NCI-H1930 (cell line): ENCODE data around the gene SPACA6.

Experiments used
- DNase-seq, 2 experiments: peaks; one replicate each; lab custom pipeline; 2025; lab: John Stamatoyannopoulos, UW

SPACA6 gene

GRCh38 chr19:51689751-51690453, 3.2 kb upstream of the SPACA6 start:
- no peak for DNase-seq

- no peak for DNase-seq
Observed at GRCh38 chr19:51690454-51691073, 2.6 kb upstream of the SPACA6 start.

- no peak for DNase-seq
Observed at GRCh38 chr19:51691074-51691583, 2.0 kb upstream of the SPACA6 start.

GRCh38 chr19:51691584-51692428, 1.3 kb upstream of the SPACA6 start:
- DNase-seq, result no peak

GRCh38 chr19:51692468-51692867, 662 bp upstream of the SPACA6 start:
- DNase-seq, result no peak

GRCh38 chr19:51693819-51694218, 689 bp downstream of the SPACA6 start:
- no peak for DNase-seq

GRCh38 chr19:51694318-51695085, 1.4 kb downstream of the SPACA6 start:
- DNase-seq, result no peak

GRCh38 chr19:51695088-51695487, 2.0 kb downstream of the SPACA6 start:
- no peak for DNase-seq

- DNase-seq, result no peak
Observed at GRCh38 chr19:51695702-51696315, 2.7 kb downstream of the SPACA6 start.

GRCh38 chr19:51696606-51697005, 3.5 kb downstream of the SPACA6 start:
- no peak for DNase-seq

- no peak for DNase-seq
Observed at GRCh38 chr19:51697169-51697776, 4.1 kb downstream of the SPACA6 start.

- DNase-seq, result no peak
Observed at GRCh38 chr19:51698296-51698695, 5.2 kb downstream of the SPACA6 start.

- no peak for DNase-seq
Observed at GRCh38 chr19:51699170-51699569, 6.0 kb downstream of the SPACA6 start.

GRCh38 chr19:51701468-51702100, 8.5 kb downstream of the SPACA6 start:
- no peak for DNase-seq

- DNase-seq, result no peak
Observed at GRCh38 chr19:51702103-51702824, 9.1 kb downstream of the SPACA6 start.

GRCh38 chr19:51702825-51703574, 9.9 kb downstream of the SPACA6 start:
- no peak for DNase-seq

- peak; percentile 90 to 95 for DNase-seq
Observed at GRCh38 chr19:51703575-51704515, 10.7 kb downstream of the SPACA6 start.

GRCh38 chr19:51704626-51705025, 11.5 kb downstream of the SPACA6 start:
- no peak for DNase-seq
